ENCODE results near the gene ASIC3.

DNA sequence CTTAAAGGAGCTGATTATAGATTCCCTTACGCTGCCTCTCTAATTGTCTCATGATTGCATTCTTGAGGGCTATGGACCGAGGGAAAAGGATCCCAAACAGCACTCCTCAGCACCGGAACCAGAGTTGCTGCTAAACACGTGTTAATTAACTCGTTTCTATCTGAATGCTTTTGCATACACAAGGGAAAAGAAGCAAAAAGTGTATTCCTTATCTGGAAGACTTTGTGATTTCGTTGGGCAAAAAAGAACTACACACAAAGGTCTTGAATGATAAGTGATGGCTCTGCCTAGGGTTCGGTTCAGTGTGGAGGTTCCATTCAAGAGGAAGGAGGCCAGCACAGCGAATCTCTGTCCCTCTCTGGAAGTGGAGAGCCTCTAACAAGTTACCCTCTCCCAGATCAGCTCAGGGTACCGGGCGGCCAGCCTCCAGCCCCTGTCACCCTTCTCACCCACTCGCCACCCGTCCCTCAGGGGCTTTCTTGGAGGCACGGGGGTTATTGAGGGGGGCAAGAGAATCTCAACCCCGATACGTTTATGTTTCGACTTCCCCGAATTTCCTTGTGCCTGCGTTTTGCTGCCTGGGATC lies 10.5 kb downstream of the ASIC3 start:
- TF ChIP-seq EZH2phosphoT487 (IDR thresholded peaks at IDR 0.05; ENCODE audit: low read depth, severe bottlenecking, unreplicated experiment), result no peak
- TF ChIP-seq CTCF (IDR thresholded peaks at IDR 0.05; ENCODE audit: poor library complexity), result no peak
